Pancreas (tissue), 10 donors: ENCODE measurements around the gene ZFYVE1. TPM values are rescaled to one million over a fixed set of nuclear protein-coding genes. Genes with fewer than 3 reads are reported as not detected.

Experiments used
- ATAC-seq, 4 donors: fragments of 200-7000 bp; cut with Tn5 transposase; one replicate each; pipeline versions ENCODE4 v1.8.0 to v1.9.1; 2020; ENCODE audit warnings: mild to moderate bottlenecking in 4 of 4, moderate library complexity in 4 of 4
- DNase-seq, 6 donors: peaks; one replicate each; pipeline ENCODE4 v3.0.0-alpha.2; 2020
- FAIRE-seq: peaks from 2 replicates; lab custom pipeline; 2012; peaks lifted over from hg19 to GRCh38; lab: Jason Lieb, UNC
- H3K27ac ChIP-seq, 4 donors: fragments of 200-600 bp; sonication (generic); 1 replicate in 3 of 4; 2 replicates in 1 of 4; pipeline versions ENCODE4 v1.5.0 to v1.8.0; 2020
- H3K27me3 ChIP-seq, 4 donors: fragments of 200-600 bp; one replicate each; pipeline ENCODE4 v1.8.0; 2021
- H3K36me3 ChIP-seq, 3 donors: fragments of 200-600 bp; sonication (generic) in 1 of 3; one replicate each; pipeline versions ENCODE4 v1.5.0 to v1.8.0; 2020 to 2021
- H3K4me1 ChIP-seq, 3 donors: fragments of 200-600 bp; one replicate each; pipeline ENCODE4 v1.8.0; 2021
- H3K4me3 ChIP-seq, 4 donors: fragments of 200-600 bp; sonication (generic) in 2 of 4; one replicate each; pipeline versions ENCODE4 v1.5.0 to v1.8.0; 2020 to 2021
- H3K9me3 ChIP-seq, 4 donors: fragments of 200-600 bp; one replicate each; pipeline ENCODE4 v1.8.0; 2021
- WGBS, 2 donors: extraction: QIAGEN DNeasy Blood & Tissue Kit; methylation state at CpG; one replicate each; pipeline ENCODE4 v1.1.7; 2013; 5-methylcytosine and 5-hydroxymethylcytosine counted together
- intact Hi-C, 3 donors: fragments of 100-400 bp; cut with DNase I; formaldehyde crosslinking; loops; one replicate each; pipeline versions ENCODE4 v1.11.1 to v1.14.2; 2022
- polyA plus RNA-seq, 2 donors: library from polyadenylated mRNA; stranded (reverse); fragments of 200-250 nt; gene quantifications; one replicate each; pipeline ENCODE4 v1.2.3, GENCODE V29; 2013
- total RNA-seq, 6 donors: library from RNA; stranded (reverse); fragmentation: NEBNext Ultra II Directional in 4 of 6; extraction: Animal tissue kit (Norgen Biotek cat#: 25700) in 4 of 6; gene quantifications; one replicate each; pipeline versions ENCODE4 v1.2.1 to v1.2.4, GENCODE V29; 2021 to 2023
- TF ChIP-seq, protein P1 (sequence below), 4 donors: fragments of 200-600 bp; sonication (generic) in 3 of 4; IDR thresholded peaks; one replicate each; pipeline versions ENCODE4 v1.5.0 to v1.8.0; 2021; ENCODE audit warnings: antibody characterized with exemption in 4 of 4
- donor health status: healthy with polysubstance abuse.
- donor health status: DM: no; HTN: no; CAD: no; lungs with moderate emphysema.
- donor health status: DM: no; HTN: no; CAD: no.
- donor health status: control.
- donor health status: control.
- donor health status: Bipolar disorder and iron deficiency.
- donor health status: DM: yes; HTN: yes; CAD: no.
- donor health status: DM: no; HTN: no; CAD: no.
- donor health status: DM: no; HTN: no; CAD: no.
- donor health status: DM: yes; HTN: yes; CAD: no.

Gene ZFYVE1
- total and polyA plus RNA-seq, 8 donors, result 3.1 to 13.8 (median 6.7) TPM

DNA sequence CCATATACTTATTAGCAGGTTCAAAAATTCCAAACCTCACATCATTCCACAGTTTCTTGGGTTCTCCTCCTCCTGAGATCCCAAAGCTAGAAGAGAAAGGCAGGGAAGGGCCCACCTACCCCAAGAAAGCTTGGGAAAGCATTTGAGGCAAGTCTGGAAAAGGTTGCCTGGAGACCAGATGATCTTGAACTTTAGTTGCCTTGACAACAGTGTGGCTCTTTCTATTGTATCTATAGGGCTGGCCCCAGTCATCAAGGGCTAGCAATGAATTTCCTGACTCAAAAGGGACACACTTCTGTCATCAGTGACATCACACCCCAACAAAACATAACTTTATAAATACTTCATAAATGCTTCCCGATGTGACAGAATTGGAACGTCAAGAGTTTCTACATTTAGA is 40.0 kb downstream of the ZFYVE1 start:
- ATAC-seq (no peak), DNase-seq (no peak), FAIRE-seq (no peak)
- Histone ChIP-seq H3K9me3 (no peaks in the 10 kb centered on the region), H3K4me3 (no peak overlapping the region), H3K36me3 (peaks cover 0 to 5% (median 0%) of the 10 kb centered on the region in 3 donors), H3K4me1 (peaks cover 0 to 9% (median 5%) of the 10 kb centered on the region in 3 donors), H3K27me3 (no peaks in the 10 kb centered on the region), H3K27ac (no peak overlapping the region)
- 92 to 97% methylated on average over 2 of the region's 2 CpGs for WGBS, 2 donors
- intact Hi-C loops, result no loop called here
- TF ChIP-seq, protein P1, sequence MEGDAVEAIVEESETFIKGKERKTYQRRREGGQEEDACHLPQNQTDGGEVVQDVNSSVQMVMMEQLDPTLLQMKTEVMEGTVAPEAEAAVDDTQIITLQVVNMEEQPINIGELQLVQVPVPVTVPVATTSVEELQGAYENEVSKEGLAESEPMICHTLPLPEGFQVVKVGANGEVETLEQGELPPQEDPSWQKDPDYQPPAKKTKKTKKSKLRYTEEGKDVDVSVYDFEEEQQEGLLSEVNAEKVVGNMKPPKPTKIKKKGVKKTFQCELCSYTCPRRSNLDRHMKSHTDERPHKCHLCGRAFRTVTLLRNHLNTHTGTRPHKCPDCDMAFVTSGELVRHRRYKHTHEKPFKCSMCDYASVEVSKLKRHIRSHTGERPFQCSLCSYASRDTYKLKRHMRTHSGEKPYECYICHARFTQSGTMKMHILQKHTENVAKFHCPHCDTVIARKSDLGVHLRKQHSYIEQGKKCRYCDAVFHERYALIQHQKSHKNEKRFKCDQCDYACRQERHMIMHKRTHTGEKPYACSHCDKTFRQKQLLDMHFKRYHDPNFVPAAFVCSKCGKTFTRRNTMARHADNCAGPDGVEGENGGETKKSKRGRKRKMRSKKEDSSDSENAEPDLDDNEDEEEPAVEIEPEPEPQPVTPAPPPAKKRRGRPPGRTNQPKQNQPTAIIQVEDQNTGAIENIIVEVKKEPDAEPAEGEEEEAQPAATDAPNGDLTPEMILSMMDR (IDR thresholded peaks at IDR 0.05), result no peak

DNA sequence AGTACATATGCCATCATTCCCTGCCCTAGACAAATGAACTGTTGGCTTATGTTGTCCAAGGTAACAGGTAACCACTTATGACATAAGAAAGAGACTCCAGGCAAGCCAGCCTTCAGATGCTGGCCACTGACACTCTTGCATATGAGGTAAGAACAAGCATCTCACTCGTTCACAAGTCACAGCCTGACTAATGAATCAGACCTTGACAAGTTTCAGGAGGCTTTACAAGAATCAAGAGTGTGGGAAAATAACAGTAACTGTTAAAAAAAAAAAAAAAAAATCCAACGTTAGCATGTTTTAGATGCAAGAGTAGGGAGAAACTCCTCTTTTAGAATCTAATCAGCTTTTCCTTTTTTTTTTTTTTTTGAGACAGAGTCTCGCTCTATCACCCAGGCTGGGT is 40.7 kb downstream of the ZFYVE1 start:
- H3K4me3 ChIP-seq, result no peak overlapping the region
- H3K4me1 ChIP-seq, result peaks cover 0 to 11% (median 6%) of the 10 kb centered on the region in 3 donors
- no peak for FAIRE-seq
- ATAC-seq, result peak in 1 of 4 donors; percentile 29
- DNase-seq, result no peak
- H3K27me3 ChIP-seq, result no peaks in the 10 kb centered on the region
- H3K27ac ChIP-seq, result no peak overlapping the region
- TF ChIP-seq, protein P1 (IDR thresholded peaks at IDR 0.05), result no peak
- peaks cover 0 to 5% (median 0%) of the 10 kb centered on the region in 3 donors for H3K36me3 ChIP-seq
- no peaks in the 10 kb centered on the region for H3K9me3 ChIP-seq
- intact Hi-C loops, result no loop called here
- WGBS, 2 donors, result 51 to 68% methylated on average over 3 of the region's 3 CpGs

DNA sequence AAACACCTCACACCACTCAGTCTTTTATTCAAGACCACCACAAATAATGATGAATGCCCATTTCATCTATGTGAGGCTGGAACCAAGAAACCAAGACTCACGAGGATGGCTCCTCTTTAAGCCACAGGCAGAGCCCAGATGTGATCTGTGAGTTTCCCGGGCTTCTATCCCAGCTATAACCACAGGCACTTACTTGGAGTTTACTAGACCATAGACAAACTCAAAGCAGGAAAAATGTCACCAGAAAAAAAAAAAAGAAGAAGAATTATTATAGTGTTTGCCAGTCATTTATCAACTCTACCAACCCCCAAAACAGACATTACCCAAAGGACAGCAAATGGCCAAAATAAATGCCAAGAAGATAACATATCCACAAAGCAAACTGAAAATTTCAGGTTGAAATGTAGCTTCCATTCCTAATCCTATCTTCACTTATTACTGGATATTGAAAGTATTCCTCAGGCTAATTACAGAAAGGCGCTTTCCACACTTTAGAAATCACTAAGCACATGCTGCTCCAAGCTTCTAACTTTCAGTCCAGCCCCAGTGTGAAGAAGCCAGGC is 44.7 kb downstream of the ZFYVE1 start:
- DNase-seq (no peak), FAIRE-seq (no peak), ATAC-seq (peak in 2 of 4 donors; percentile 31 to 53)
- TF ChIP-seq, protein P1 (IDR thresholded peaks at IDR 0.05), result no peak
- no peaks in the 10 kb centered on the region for H3K27me3 ChIP-seq
- H3K4me1 ChIP-seq, result peaks cover 0 to 11% (median 6%) of the 10 kb centered on the region in 3 donors
- no peak overlapping the region for H3K4me3 ChIP-seq
- peaks cover 0 to 12% (median 0%) of the 10 kb centered on the region in 3 donors for H3K36me3 ChIP-seq
- H3K9me3 ChIP-seq, result no peaks in the 10 kb centered on the region
- H3K27ac ChIP-seq, result no peak overlapping the region
- 22 to 43% methylated on average over 3 of the region's 3 CpGs for WGBS, 2 donors
- intact Hi-C loops, result no loop called here

DNA sequence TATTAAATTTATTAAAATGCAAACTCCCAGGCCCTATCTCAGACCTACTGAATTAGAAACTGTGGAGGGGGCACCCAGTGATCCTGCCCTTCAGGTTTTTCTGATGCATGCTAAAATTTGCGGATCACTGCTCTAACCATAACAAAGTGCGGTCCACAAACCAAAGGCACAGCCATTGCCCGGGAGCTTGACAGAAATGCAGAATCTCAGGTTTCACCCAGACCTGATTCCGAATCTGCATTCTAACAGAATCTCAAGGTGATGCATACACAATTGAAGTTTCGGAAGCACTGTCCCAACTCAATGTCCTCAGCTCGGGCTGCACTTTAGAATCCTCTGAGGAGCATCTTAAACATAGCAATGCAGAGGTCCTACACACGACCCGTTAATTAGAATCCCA is 46.0 kb downstream of the ZFYVE1 start:
- Histone ChIP-seq H3K27me3 (no peaks in the 10 kb centered on the region), H3K36me3 (peaks cover 0 to 13% (median 0%) of the 10 kb centered on the region in 3 donors), H3K9me3 (no peaks in the 10 kb centered on the region), H3K4me1 (peaks cover 0 to 11% (median 6%) of the 10 kb centered on the region in 3 donors), H3K27ac (no peak overlapping the region), H3K4me3 (no peak overlapping the region)
- no peak for FAIRE-seq
- no peak for ATAC-seq
- intact Hi-C loops, result no loop called here
- DNase-seq, result no peak
- 85 to 93% methylated on average over 8 of the region's 8 CpGs for WGBS, 2 donors
- TF ChIP-seq, protein P1 (IDR thresholded peaks at IDR 0.05), result no peak

DNA sequence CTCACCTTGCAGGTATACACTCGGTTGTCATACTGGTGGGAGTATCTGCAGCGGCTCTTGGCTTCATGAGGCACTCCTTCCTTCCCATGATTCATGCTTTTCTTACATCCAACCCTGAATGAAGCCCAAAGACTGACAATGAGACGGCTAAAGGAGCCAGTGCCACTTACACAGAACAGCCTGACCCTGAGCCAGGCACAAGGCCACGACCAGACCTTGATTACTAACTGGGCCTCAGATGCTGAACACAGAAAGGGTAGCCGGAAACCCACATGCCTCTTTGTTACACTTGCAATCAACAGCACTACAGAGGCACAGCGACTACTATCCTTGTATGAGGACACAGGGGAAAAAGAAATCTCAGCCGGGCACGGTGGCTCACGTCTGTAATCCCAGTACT is 48.0 kb downstream of the ZFYVE1 start:
- ATAC-seq (no peak), DNase-seq (no peak), FAIRE-seq (no peak)
- peaks cover 0 to 11% (median 6%) of the 10 kb centered on the region in 3 donors for H3K4me1 ChIP-seq
- TF ChIP-seq, protein P1 (IDR thresholded peaks at IDR 0.05), result no peak
- no peak overlapping the region for H3K27ac ChIP-seq
- H3K27me3 ChIP-seq, result no peaks in the 10 kb centered on the region
- no peaks in the 10 kb centered on the region for H3K9me3 ChIP-seq
- H3K36me3 ChIP-seq, result peaks cover 1 to 30% (median 12%) of the 10 kb centered on the region in 3 donors
- intact Hi-C loops, result no loop called here
- H3K4me3 ChIP-seq, result no peak overlapping the region
- WGBS, 2 donors, result 92 to 93% methylated on average over 9 of the region's 9 CpGs
